Activated CD4-positive, alpha-beta T cell treated with anti-CD3 and anti-CD28 coated beads for 4 hours (primary cell): ENCODE results near the gene MAGED4B.
"Not testable (repeated sequence)": the region's sequence is repeated elsewhere in the genome, so short reads cannot be mapped to it uniquely, and the experiment has no call there.

ENCODE experiments used
- DNase-seq, 2 donors: peaks; one replicate each; pipeline ENCODE4 v3.0.0-alpha.2; 2020

Gene MAGED4B

GRCh38 chrX:52068666-52069640 is at the start of gene MAGED4B:
Gene MAGED4B, minus strand, starts transcription at chrX:52069183. Its CDS starts 1,011 bp downstream, at chrX:52068172.
- DNase-seq: not testable (repeated sequence)

DNA sequence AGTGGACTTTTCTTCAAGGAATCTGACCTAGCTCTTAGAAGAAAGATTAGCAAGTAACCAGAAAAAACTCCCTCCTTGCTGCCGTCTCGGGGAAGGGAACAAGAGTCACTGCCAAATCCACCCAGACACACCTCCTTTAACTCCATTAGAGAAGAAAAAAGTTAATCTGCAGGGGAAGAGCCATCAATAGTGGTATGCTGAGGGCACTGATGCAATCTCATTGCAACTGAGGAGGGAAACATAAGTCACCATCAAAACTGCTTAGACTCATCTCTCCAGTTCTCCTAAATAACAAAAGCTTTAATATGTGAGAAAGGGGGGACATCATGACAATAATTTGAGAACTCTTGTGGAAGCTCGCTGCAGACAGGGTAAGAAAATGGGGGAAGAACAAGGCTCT is 49.3 kb upstream of the MAGED4B start:
- no peak for DNase-seq

DNA sequence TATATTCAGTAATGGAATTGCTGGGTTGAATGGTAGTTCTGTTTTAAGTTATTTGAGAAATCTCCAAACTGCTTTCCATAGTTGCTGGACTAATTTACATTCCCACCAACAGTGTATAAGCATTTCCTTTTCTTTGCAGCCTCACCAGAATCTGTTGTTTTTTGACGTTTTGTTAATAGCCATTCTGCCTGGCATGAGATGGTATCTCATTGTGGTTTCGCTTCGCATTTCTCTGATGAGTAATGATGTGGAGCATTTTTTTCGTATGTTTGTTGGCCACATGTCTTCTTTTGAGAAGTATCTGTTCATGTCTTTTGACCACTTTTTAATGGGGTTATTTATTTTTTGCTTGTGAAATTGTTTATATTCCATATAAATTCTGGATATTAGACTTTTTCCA is 13.6 kb upstream of the MAGED4B start:
- no peak for DNase-seq

- DNase-seq: no peak
Measured at GRCh38 chrX:52078131-52078530, 9.1 kb upstream of the MAGED4B start.

- DNase-seq: not testable (repeated sequence)
Measured at GRCh38 chrX:52042288-52042687, 26.7 kb downstream of the MAGED4B start.

- DNase-seq: no peak
Measured at GRCh38 chrX:52034211-52034610, 34.8 kb downstream of the MAGED4B start.

- no peak for DNase-seq
Measured at GRCh38 chrX:52031371-52031770, 37.6 kb downstream of the MAGED4B start.

DNA sequence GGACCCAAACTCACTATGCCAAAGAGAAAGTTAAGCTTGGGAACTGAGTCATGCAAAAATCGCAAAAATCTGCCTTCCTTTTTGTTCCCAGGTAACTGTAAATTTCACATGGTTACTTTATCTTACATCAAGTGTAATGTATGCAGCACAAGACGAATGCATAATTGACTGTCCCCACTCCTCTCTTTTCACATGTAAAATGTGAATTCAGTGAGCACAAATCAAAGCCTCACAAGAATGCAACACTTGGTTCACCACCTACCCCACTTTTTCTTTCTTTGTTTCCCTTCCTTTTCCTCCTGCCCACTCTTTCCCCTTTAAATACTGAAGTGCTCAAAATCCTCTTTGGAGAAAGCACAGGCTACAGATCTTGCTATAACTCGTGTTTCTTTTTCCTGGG is 53.2 kb downstream of the MAGED4B start:
- no peak for DNase-seq
